Measurements from ENCODE around the gene KCNQ5.

DNA sequence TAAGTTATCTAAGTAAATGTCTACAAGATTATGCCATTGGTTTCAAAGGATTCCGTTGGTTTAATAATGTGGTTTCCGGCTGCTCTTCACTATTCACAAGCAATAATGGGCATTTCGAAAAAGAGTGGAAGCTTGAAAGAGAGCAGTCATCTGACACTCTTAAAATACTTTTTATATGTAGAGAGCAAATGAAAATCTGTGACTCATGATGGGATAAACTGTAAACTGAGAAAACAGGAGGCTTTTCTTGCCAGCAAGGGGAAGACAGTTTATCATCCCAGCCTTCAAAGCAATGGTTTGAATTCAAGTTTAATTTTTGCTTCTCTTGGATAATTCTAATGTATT, 457.7 kb downstream of the KCNQ5 start:
- TF ChIP-seq RFX5 (IDR thresholded peaks at IDR 0.05; ENCODE audit: low read depth, low read length) (no peak), YY1 (IDR thresholded peaks at IDR 0.05; ENCODE audit: low read depth, low read length) (no peak), POLR2A (IDR thresholded peaks at IDR 0.05; ENCODE audit: low read depth, low read length) (no peak), CBFB (IDR thresholded peaks at IDR 0.05; ENCODE audit: low read depth) (no peak), EZH2 (IDR thresholded peaks at IDR 0.05; ENCODE audit: borderline replicate concordance, control insufficient read depth, low read depth, low read length) (no peak)
- TF ChIP-seq, protein P1, sequence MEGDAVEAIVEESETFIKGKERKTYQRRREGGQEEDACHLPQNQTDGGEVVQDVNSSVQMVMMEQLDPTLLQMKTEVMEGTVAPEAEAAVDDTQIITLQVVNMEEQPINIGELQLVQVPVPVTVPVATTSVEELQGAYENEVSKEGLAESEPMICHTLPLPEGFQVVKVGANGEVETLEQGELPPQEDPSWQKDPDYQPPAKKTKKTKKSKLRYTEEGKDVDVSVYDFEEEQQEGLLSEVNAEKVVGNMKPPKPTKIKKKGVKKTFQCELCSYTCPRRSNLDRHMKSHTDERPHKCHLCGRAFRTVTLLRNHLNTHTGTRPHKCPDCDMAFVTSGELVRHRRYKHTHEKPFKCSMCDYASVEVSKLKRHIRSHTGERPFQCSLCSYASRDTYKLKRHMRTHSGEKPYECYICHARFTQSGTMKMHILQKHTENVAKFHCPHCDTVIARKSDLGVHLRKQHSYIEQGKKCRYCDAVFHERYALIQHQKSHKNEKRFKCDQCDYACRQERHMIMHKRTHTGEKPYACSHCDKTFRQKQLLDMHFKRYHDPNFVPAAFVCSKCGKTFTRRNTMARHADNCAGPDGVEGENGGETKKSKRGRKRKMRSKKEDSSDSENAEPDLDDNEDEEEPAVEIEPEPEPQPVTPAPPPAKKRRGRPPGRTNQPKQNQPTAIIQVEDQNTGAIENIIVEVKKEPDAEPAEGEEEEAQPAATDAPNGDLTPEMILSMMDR (IDR thresholded peaks at IDR 0.05 in 2 of 3, conservative IDR thresholded peaks at IDR 0.05 in 1 of 3; ENCODE audit: control insufficient read depth in 2 of 3, extremely low read depth in 1 of 3, insufficient read depth in 1 of 3, low read depth in 3 of 3, low read length in 3 of 3), result no peak

Measured in GM12878 (cell line).